Prostate gland (tissue), 2 donors: ENCODE results near the gene ITPKB.

Experiments
- CTCF ChIP-seq, 4 experiments: fragments of 200-600 bp in 2 of 4; fragments of 450-650 bp in 2 of 4; sonication (generic) in 2 of 4; IDR thresholded peaks; 1 replicate in 3 of 4; 2 replicates in 1 of 4; pipeline ENCODE4 v1.5.1; 2016 to 2019; ENCODE audit warnings: antibody characterized with exemption in 4 of 4, mild to moderate bottlenecking in 2 of 4, moderate library complexity in 2 of 4
- POLR2A ChIP-seq: fragments of 450-650 bp; IDR thresholded peaks from one replicate; pipeline ENCODE4 v1.6.1; 2016; ENCODE audit warnings: antibody characterized with exemption, mild to moderate bottlenecking
- POLR2AphosphoS5 ChIP-seq: sonication (generic); formaldehyde crosslinking; IDR thresholded peaks from one replicate; pipeline ENCODE4 v1.6.1; 2017; ENCODE audit warnings: antibody characterized with exemption

- TF ChIP-seq CTCF (IDR thresholded peaks at IDR 0.05) (no peak), POLR2A (no peak), POLR2AphosphoS5 (no peak)
Measured at GRCh38 chr1:226678701-226679100, 60.4 kb downstream of the ITPKB start.
